Measurements from ENCODE around the gene C11orf87.

- TF ChIP-seq CTCF (conservative IDR thresholded peaks at IDR 0.05) = no peak
- TF ChIP-seq EZH2 (IDR thresholded peaks at IDR 0.05; ENCODE audit: low read depth) = no peak
These were observed 1.6 kb downstream of the C11orf87 start for GRCh38 chr11:109423466-109424190.

Data from PC-9 (cell line).